Fibroblast of the aortic adventitia (primary cell): ENCODE measurements around the gene PLA2G2F. TPM values are rescaled to one million over a fixed set of nuclear protein-coding genes. Genes with fewer than 3 reads are reported as not detected.

ENCODE experiments used
- DNase-seq: peaks from one replicate; pipeline ENCODE4 v3.0.0-alpha.2; 2010; ENCODE audit warnings: low read depth
- H3K4me3 ChIP-seq: 2 replicates; pipeline ENCODE4 v1.5.1; 2011; ENCODE audit warnings: low read depth, mild to moderate bottlenecking, control low read depth, low read length, moderate library complexity
- CTCF ChIP-seq: IDR thresholded peaks from 2 replicates; pipeline ENCODE4 v1.5.1; 2011; ENCODE audit warnings: mild to moderate bottlenecking, low read length, control low read depth, inconsistent platforms; ENCODE audit not compliant: insufficient read depth
- total RNA-seq: library from RNA; depleted of rRNA; stranded (reverse); fragments of >200 nt; gene quantifications from 2 replicates; pipeline ENCODE4 v1.2.3, GENCODE V29; 2012; ENCODE audit warnings: low replicate concordance

PLA2G2F gene
- total RNA-seq, 1 donor = not detected

- DNase-seq = no peak
- no peak overlapping the region for H3K4me3 ChIP-seq
- TF ChIP-seq CTCF = no peak
Measured at GRCh38 chr1:20112279-20113000, 26.7 kb upstream of the PLA2G2F start.

GRCh38 chr1:20114021-20114648 is 25.0 kb upstream of the PLA2G2F start:
- H3K4me3 ChIP-seq = no peak overlapping the region
- DNase-seq = no peak
- no peak for TF ChIP-seq CTCF

- no peak for TF ChIP-seq CTCF
- DNase-seq = no peak
- H3K4me3 ChIP-seq = no peak overlapping the region
Measured at GRCh38 chr1:20115479-20115878, 23.6 kb upstream of the PLA2G2F start.

- no peak for TF ChIP-seq CTCF
- no peak overlapping the region for H3K4me3 ChIP-seq
- no peak for DNase-seq
Measured at GRCh38 chr1:20115916-20116315, 23.2 kb upstream of the PLA2G2F start.

GRCh38 chr1:20117236-20117635 is 21.9 kb upstream of the PLA2G2F start:
- no peak for TF ChIP-seq CTCF
- H3K4me3 ChIP-seq = no peak overlapping the region
- no peak for DNase-seq

GRCh38 chr1:20119347-20119746 is 19.8 kb upstream of the PLA2G2F start, which contains the start of gene PLA2G2D:
TSS of gene PLA2G2D (minus strand) at chr1:20119536. CDS start at chr1:20119498, 38 bp downstream.
- DNase-seq = no peak
- no peak for TF ChIP-seq CTCF
- no peak within 1 kb of the TSS for H3K4me3 ChIP-seq
